HG03045 (cell line): ENCODE results near the gene EXT2.

Source experiments
- ATAC-seq: cut with Tn5 transposase; IDR thresholded peaks from one replicate; pipeline ENCODE4 v1.9.1; 2021; ENCODE audit warnings: mild to moderate bottlenecking, moderate library complexity; ENCODE audit not compliant: unreplicated experiment

EXT2 gene

DNA sequence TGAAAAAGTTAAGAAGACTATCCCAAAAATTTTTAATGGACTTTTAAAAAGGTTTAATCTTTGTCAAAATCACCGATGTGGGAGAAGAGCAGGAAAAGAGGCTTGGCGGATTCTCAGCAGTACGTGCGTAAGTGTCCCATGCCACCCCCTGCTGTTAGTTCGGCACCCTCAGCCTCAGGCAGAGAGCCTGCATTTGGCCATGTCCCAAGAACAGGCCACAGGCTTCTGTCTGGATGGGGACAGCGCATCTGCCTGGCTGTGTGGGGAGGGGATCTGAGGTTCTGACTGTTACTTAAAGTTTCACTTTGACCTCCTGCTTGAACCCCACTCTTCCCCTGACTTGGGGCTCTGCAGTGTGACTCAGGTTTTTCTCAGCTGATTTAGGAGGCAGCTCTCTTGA lies 35.3 kb downstream of the EXT2 start:
- no peak for ATAC-seq

DNA sequence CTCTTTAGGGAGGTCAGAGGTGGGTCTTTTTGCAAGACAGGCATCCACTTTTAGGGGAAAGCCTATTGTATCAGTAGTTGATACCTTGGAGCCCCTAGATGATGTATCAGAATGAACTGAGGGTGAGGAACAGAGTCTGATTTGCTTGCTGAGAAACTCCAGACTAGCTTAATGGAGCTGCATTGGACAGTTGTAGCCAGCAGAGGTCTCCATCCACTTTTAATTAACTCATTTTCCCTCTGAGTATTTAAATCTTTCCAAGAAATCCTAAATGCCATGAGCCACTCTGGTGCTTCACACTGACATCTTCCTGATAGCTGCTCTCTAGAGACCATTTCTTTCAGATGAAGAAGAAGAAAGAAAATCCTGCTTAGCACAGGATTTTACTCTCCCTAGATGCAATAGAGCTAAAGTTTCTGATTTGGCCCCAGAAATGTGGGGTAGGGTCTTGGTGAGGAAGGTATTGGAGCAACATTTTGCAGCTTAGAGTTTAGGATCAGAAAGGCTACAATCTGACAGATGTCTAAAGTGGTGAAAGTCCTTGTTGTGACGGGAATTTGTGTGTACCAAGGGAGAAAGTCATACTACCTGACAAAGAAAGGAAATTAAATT lies 38.0 kb downstream of the EXT2 start:
- ATAC-seq = no peak

DNA sequence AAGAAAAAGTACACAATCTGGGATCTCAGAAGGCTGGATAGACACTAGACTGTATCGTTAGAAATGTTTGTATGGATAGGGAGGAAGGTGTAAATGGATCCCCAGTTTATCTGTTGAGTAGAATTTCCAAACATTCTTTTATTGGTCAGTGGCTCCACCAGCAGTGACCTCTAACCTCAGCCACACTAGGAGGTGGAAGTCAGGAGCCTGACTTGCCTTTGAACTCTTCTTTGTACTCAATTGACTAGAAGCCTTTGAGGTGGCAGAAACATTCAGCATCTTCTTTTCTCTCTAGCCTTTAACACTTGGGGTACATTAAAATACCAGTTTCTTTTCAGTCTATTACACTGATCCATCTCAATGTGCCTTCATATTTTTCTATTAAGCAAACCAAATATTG lies 39.1 kb downstream of the EXT2 start:
- no peak for ATAC-seq

DNA sequence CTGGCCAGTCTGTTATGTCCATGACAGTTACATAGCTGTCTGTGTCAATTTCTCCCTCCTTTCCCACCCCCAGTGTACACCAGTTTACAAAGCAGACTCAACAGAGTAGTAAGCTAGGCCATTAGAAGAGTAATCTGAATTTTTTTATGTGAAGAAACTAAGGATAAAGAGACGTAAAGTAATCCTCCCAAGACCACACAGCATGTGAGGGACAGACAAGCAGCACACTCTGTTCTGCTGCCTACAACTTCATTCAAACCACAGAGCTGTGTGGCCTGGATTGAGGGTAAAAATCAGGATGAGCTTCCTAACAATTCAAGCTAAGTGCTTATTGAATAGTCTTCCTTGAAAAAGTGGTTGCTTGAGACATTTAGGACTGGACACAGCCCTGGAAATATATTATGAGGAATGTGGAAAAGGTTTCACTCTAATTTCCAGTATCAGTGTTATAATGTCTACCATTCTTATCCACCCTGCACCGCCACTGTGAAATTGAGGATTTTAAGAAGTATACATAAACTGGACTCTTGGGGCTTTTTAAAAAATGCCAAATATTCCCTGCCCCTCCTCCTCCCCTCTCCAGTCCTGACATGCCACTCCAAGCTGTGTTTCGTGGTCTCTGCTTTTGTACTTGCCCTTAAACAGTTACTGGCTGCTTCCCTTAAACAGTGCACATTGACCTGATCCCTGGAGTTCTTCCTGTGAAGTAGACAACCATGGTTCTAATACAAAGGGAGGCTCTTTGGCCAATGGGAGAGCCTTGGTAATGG lies 40.9 kb downstream of the EXT2 start:
- no peak for ATAC-seq

DNA sequence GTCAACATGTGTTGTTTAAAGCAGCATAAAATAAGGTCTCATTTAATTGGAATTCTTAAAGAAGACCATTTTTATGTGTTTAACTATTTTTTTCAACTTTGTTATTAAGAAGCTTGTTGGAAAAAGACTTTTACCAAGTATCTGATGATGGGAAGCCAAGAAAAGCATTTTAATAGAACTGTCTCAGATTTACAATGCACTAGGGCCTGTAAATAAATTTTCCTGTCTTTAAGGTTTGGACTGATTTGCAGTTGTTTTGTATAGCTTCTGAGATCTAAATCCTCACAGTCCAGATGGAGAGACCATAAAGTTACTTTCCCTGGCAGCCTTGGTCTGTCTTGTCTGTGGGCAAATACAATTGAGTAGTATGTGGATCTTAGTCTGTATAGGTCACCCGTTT lies 41.6 kb downstream of the EXT2 start:
- no peak for ATAC-seq

DNA sequence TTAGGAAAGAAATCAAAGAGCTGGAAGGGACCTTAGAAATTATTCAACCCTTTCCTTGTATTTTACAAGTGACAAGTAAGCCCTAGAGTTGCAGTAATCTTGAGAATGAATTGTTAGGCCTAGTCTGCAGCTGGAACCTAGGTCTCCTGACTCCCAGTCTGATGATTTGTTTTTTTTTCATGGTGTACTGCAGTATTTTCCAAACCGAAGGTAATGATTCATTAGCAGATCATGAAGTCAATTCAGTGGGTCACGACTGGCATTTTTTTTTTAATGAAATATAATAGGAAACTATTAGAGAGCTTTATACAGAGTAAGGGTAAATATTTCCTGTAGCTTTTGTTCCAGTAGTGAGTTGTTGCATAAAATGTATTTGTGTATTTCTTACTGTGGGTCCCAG lies 42.8 kb downstream of the EXT2 start:
- no peak for ATAC-seq

DNA sequence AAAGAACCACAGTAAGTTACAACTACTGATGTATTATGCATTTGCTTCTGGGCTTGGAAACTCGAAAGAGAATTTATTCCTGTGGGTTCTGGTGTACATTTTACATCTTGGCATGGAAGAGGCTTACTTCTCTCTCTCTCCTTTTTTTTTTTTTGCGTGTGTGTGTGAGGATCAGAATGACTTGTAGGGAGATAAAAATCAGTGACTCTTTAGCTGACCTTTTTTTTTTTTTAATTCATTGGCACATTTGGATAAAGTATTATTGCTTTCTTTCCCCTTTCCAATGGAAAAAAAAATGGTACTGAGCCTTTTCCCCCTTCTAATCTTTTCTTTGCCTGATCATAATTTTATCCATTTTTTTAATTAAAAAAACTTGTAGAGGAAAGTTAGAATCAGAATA lies 43.5 kb downstream of the EXT2 start:
- ATAC-seq = no peak

DNA sequence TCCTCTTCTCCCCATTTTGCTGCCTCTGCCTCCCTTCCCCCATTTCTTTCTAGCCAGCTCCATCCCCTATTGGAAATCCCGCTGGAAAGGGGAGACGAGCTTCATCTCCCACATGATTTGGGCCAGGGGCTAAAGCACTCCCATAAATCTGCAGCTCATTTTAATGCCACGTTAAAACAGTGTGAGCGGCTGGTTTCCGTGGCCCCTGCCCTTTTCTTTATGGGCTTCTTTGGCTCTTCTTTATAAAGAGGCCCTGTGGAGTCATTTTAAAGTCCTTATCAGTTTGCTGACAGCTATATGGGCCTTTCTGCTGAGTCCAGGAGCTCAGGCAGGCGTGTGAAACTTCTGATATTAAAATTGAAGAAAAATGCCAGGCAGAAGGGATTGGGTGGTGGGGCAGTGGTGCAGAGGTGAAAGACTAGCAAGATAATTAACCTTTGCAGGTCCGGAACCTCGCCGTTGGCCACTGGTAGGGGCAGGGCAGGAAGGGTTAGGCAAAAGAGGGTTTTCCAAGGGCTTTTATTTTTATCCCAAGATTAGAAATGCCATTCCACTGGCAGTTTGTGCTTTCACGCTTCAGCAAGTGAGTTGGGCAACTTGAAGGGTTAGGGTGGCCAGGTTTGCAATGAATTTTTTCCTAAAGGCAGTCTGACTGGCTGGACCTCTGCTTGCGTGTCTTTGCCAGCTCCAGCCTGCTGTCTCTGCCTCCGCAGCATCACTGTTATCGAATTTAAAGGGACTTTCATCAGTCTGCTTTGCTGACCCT lies 44.3 kb downstream of the EXT2 start:
- no peak for ATAC-seq

DNA sequence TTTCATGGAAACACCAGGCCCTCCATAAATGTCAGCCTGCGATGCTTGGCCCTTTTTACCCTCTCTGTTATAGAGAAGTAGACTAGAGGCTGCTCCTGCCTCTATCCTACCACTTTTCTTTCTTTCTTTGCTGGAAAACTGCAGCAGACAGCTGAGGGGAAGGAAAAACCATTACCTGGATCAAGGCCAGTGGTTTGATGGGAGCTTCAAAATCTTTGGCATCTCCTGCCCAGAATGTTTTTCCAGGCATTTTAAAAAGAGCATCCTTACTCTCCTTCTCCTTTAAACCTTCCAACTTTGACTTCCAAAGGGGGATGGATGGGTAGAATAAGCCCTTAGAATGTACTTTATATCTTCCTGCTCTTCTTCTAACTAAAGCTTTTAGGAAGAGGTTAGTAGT lies 44.9 kb downstream of the EXT2 start:
- no peak for ATAC-seq

DNA sequence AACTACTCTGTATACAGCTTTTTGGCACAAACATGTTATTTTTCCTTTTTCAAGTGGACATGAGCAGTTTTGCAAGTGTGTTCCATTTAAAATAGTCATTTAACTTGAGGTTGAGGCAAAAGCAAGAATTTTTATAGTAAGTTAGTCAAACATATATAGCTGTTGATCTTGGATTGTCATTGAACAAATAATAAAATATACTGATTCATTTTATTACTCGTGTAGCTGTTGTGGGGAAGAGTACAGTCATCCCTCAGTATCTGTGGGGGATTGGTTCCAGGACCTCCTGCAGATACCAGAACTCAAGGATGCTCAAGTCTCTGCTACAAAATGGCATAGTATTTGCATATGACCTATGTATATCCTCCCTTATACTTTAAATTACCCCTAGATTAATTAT lies 45.3 kb downstream of the EXT2 start:
- ATAC-seq = no peak

DNA sequence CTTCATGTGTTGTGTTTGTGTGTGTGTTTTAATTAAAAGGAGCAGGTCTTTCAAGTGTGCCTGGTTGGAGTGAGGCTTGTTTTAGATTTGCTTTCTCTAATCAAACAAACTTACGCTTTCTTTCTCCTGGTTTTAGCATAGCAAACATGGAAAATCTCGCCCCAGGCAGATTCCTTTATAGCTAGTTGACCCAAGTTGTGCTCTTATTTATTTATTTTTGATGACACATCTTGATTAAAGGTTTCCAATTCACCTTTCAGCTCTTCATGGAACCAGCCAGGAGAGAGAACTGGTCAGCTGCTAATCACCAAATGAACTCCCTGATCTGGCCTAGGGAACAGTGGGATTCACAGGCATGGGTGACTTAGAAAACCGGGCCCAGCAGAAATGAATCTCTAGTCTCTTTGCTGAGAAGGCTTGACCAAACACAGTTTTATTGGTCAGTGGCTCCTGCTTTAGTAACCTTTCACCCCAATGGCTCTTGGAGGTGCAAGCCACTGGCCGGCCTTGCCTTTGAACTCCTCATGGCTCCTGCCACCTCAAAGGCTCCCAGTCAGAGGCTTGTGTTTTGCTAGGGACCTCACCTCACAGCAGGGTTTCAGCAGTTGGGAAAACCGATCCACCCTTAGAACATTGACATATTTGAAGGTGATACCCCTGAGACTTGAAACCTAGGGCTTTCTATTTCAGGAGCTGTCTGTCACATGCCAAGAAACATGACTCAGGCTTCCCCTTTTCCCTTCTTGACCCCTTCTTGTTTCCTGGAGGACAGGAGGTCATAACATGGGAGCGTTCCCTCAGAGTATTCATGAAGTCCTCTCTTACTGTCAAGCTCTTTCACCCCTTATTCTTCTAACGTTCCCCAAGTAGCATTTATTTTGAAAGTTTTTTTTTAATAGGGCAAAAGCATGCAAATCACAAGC lies 48.8 kb downstream of the EXT2 start:
- no peak for ATAC-seq

DNA sequence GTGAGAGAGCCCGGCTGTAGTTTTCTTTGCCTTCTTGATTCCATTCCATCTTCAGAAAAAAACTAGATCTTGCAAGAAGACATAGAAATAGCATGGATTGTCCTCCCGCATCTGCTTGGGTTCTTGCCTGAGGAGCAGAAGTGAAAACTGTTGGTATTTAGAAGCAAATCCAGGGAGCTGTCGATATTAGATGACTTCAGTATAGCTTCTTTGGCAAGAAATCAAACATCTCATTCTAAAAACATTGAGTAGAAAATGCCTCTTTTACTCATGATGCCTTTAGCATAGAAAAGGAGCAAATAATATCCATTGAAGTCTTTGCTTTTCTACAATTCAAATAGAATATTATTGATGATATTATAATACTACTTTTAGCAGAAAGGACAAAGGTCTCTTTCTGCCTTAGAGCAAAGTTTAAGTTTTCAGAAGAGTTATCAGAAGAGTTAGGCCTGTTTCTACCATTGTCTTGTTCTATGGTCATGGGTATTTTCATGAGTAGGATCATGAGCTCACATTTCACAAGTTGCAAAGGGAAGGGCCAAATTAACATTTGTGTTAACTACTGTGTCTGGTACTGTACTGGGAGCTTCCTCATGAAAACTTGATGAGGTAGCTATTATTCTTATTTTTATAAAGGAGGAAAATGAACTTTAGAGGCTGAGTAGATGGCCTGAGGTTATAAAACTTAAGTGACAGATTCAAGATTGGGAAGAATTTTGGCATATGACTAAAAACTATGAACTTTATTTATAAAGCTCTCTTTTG lies 49.7 kb downstream of the EXT2 start:
- ATAC-seq = no peak

DNA sequence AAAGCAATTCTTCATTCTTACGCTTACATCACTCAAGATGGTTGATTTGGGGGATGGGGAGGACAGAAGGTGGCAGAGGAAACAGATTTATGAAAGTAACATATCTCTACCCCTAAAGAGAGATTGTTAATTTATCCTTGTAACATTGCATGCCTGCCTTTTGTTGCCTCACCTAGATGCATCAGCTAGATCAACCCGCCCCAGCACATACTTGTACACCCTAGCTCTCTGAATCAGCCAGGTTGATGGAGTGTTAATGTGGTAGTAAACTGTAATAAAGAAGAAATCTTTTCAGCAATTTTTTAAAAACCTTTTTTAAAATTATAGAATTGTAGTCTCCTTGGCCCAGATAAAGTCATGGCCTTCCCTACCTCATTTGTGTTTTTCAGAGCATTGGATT lies 51.5 kb downstream of the EXT2 start:
- no peak for ATAC-seq

DNA sequence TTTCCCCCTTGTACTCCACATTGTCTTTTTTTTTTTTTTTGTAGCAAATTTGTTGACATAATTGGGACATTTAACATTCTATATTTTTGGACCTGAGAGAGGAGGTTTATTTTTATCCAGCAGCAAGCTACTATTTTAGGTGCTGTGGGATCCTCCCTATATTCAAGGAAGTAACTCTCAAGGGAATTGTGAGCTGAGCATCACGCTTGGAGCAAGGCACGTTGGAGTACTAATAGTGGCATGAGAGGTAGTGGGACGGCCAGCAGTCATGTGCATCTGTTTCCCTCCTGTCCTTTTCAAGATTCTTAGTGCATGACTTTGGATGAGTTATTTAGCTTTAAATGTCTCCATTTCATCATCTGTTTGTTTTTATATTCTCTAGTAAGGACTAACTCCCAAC lies 52.3 kb downstream of the EXT2 start:
- ATAC-seq = no peak

DNA sequence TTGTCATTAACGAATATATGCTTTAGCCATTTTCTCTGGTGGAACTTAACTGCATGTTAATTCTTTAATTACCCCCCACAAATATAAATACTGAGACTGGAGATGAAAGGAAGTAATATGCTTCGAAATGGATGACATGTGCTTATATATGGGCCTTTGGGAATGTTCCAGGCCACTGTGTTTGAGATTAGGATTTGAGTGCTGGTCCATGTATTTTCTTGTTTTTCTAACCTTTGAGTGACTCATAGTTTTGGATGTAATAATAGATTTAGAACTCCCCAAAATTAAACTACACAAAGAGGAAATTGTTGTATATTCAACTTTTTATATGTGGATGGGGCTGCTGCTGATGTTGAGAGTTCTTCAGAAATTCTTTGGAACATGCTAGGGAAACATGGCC lies 54.2 kb downstream of the EXT2 start:
- ATAC-seq = no peak

DNA sequence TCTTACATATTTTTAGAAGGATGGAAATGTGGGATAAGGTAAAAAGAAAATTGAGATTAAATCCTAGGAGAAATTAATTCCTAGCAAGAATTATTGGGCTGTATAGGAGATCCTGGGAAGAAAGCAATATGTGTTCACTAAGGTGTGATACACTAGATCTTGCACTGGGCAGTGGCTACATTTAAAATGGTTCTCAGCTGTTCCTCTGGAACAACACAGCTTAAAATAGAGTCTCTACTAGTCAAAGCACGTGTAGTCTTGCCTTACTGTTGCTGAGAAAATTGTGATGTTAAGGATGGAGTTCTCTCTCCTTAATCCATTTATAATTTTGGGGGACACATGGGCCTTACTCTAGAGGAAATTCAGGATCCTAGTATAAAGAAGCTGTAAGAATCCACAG lies 54.9 kb downstream of the EXT2 start:
- no peak for ATAC-seq

DNA sequence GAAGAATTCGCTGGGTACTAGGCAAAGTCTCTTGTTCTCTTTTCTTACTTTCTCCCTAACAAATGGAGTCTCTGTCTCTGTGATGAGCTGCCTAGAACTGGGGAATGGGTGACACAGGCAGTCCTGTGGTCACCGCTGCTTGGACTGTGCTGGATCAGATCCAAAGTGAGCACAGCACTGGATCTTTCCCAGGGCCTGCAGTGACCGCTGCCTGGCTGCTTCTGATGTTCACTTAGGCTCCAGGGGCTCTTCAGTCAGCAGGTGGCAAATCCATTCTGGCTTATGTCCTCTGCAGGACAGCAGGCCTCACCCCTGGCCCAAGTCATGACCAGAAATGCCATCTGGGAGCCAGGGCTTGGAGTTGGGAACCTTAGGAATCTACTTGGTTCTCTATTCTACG lies 61.5 kb downstream of the EXT2 start:
- no peak for ATAC-seq

DNA sequence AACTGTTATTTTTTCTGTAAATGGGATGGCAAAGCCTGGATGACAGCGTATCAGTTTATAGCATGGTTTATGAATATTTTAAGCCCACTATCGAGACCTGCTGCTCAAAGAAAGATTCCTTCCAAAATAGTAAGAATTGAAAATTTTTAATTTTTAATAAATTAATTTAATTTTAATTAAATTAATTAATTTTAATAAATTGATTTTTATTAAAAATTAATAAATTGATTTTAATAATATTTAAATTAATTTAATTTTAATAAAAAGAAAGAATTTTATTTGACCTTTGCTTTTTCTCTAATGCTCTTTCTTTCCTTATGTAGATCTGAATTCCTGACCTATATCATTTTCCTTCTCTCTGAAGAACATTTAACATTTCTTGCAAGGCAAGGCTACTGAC lies 62.9 kb downstream of the EXT2 start:
- ATAC-seq = no peak

DNA sequence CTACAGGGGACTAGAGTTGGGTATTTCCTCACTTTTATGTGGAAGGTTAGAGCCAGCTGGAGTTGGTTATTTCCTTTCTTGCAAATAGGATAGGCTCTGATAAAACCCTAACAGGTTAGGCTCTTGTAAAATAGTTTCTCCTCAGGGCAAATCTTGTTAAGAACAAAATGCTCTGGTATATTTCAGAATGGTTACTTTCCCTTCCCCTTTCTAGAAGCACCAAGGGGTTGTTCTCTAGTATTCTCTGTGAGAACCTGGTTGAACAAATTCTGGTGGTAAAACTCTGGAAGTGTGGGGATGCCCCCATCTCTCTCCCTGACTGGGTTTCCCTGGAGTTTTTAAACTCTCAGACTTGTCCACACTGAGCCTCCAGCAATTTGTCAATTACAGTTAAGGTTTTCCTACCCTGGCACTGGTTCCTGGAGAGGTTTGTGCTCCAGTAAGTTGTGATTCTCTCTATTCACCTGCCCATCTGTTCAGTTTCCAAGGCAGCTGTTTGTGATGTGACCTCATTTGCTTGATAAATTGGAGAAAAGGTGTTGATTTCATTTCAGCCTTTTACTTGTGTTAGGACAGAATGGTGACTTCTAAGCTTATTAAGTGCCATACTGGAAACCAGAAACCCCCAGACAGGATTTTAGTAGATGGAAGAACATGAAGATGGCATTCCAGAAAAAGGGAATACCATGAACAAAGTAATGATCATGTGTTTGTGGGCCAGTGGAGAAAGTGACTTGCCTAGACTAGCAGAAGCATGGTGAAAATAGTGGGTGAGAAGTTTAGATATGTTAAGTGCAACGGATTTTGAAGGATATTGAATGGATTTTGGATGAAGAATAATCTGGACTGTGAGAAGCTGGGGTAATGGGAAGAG lies 64.6 kb downstream of the EXT2 start:
- peak; percentile 60 for ATAC-seq
